NCI-H2227 treated with DMSO at 0.1 percent for 48 hours (cell line): ENCODE results near the gene TPO.

ENCODE experiments used
- DNase-seq: peaks from one replicate; lab custom pipeline; 2025; lab: John Stamatoyannopoulos, UW

The TPO gene

DNA sequence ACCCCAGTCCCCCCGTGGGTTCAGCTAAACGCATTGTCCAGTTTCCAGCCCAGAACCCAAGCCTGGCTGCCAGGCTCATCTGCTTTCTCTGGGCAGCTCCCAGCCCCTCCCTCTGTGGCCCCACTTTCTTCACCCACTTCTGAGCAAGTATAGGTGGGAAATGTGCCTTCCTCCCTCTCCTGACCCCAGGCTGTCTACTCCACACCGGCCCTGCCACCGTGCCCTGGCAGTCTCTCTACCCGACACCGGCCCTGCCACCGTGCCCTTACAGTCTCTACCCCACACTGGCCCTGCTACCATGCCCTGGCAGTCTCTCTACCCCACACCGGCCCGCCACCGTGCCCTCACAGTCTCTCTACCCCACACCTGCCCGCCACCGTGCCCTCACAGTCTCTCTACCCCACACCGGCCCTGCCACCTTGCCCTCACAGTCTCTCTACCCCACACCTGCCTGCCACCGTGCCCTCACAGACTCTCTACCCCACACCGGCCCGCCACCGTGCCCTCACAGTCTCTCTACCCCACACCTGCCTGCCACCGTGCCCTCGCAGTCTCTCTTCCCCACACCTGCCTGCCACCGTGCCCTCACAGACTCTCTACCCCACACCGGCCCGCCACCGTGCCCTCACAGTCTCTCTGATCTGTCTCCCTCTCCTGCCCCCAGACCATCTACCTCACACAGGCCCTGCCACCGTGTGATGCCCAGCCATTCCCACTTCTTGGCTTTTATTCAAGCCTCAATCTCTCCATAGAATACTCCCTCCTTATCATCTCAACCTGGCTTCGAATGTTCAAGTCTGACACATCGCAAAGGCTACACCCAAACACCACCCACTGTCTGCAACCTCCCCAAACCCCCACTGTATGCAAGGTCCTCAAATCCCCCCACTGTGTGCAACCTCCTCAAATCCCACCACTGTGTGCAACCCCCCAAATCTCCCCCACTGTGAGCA, 108.9 kb downstream of the TPO start:
- no peak for DNase-seq

GRCh38 chr2:1527153-1527992, 114.1 kb downstream of the TPO start:
- no peak for DNase-seq

DNA sequence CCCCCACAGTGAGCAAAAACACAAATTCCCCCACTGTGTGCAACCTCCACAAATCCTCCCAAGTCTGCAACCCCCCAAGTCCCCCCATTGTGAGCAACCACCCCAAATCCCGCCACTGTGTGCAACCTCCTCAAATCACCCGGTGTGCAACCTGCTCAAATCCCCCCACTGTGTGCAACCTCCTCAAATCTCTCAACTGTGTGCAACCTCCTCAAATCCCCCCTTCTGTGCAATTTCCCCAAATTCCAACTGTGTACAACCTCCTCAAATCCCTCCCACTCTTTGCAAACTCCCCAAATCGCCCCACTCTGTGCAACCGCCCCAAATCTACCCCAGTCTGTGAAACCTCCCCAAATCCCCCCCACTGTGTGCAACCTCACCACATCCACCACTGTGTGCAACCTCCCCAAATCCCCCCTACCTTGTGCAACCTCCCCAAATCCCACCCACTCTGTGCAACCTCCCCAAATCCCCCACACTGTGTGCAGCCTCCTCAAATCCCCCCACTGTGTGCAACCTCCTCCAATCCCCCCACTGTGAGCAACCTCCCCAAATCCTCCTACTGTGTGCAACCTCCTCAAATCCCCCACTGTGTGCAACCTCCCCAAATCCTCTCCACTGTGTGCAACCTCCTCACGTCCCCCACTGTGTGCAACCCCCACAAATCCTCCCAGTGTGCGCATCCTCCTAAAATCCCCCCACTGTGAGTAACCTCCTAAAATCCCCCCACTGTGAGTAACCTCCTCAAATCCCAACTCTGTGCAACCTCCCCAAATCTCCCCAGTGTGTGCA, 115.2 kb downstream of the TPO start:
- DNase-seq: no peak

- DNase-seq: no peak
These were observed 125.4 kb downstream of the TPO start for GRCh38 chr2:1538663-1539062.

DNA sequence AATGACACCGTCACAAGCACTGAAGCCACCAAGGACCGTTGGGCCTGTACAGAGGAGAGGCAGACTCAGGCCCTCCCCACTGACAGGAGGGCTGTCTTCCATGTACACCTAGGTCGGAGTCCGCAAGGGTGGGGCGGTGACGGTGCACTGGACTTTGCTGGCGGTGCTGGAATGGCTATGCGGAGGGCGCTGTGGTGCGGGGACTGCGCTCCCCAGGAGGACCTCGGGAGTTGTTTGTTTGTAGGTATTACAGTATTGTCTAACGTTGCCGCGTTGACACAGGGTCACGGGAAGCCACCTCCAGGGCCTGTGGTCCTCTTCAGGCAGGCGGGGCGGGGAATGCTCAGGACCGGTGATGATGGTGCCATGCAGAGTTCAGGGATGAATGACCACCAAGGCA, 126.2 kb downstream of the TPO start:
- no peak for DNase-seq

- no peak for DNase-seq
These were observed 126.7 kb downstream of the TPO start for GRCh38 chr2:1539973-1540372.

DNA sequence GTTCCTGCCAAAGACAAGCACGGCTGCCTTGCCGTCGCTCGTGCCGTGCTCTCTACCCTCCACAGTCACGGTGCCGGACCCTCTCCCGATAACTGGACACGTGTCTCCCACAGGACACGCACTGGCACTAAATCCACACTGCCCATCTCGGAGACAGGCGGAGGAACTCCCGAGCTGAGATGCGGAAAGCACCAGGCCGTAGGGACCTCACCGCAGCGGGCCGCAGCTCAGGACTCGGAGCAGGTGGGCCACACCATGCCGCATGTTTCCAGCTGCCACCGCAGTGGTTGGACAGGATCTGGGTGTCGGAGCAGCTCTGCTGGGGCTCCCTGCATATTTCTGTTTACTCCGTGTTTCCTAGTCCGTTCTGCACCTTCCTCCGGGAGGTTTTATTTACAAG, 127.2 kb downstream of the TPO start:
- DNase-seq: no peak

GRCh38 chr2:1541040-1541439, 127.8 kb downstream of the TPO start:
- no peak for DNase-seq

- DNase-seq: no peak
These were observed 128.7 kb downstream of the TPO start for GRCh38 chr2:1541819-1542475.

DNA sequence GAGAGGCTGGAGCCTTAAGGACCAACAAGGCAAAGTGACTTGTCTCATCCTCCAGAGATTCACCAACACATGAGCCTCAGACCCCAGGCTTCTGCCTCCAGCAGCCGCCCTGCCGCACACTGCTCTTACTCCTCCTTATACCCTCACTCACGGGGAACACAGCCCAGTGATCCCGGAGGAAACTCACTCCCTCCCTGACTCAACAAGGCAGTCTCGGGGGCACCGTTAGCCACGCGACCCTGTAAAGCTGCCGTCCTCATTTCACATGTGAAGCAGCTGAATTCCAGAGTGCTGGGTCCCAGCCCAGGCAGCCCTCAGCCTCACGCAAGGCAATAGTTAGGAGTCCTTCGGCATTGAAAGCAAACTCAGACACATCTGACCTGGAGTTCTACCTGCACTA, 129.7 kb downstream of the TPO start:
- DNase-seq: no peak

DNA sequence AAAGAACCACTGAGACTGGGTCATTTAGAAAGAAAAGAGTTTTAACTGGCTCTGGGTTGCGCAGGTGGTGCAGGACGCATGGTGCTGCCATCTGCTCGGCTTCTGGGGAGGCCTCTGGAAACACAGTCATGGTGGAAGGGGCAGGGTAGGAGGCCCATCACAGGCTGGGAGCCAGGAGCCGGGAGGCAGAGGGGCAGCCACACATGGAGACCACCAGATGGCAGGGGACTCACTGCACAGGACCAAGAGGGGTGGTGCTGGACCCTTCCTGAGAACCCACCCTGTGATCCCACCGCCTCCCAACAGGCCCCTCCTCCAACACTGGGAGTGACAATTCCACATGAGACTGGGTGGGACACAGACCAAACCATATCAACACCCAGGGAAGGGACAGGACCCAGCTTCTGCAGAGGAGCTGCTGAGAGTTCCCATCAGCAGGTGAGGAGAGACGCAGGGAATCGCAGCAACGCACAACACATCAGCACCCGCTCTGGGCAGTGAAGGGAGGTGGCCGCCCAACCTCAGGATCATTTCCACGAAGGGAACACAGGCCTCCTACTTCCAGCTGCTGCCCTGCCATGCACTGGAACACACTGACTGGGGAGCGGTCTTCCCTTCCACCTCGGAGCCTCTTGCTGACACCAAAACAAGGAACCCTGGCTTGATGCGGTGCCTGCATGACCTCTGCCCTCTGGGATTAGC, 130.7 kb downstream of the TPO start:
- no peak for DNase-seq

GRCh38 chr2:1544478-1545069, 131.3 kb downstream of the TPO start:
- no peak for DNase-seq

GRCh38 chr2:1546023-1546591, 132.8 kb downstream of the TPO start:
- peak; percentile 49 for DNase-seq

GRCh38 chr2:1546901-1547300, 133.6 kb downstream of the TPO start:
- no peak for DNase-seq

DNA sequence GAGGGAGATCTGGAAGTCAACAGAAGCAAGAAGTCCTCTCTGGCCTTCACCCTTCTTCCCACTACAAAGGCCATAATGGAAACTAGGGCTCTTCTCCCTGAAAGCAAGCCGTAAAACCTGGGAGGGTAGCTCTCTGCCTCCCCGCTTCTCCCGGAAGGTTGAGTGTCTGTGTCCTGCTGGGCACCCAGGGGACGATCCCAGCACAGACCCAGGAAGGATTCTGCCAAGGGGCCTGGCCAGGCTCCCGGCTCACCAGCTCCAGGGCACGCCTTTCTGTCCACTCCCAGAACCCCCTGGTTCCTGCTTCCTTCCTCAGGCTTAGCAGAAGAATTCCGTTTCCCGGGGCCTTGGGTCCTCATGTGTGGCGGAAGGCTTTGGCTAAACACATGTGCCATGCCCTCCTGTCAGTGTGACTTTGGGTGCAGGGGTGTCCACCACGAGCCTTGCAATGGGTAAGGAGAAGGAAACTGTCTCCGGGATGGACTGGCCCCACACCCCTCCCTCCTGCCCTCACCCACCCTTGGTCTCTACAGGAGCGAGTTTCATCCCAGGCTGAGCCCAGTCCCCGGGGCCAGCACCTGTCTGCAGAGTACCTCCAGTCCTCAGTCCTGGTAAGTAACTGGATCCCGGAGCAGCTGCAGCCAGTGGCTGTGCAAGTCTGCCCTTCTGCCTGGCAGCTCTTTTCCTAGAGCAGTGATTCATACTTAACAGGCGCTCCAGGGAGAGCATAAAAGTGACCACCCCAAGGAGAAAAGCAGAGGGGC, 135.8 kb downstream of the TPO start:
- DNase-seq: no peak

- DNase-seq: no peak
These were observed 136.8 kb downstream of the TPO start for GRCh38 chr2:1550076-1550475.

- DNase-seq: no peak
These were observed 137.5 kb downstream of the TPO start for GRCh38 chr2:1550658-1551316.

DNA sequence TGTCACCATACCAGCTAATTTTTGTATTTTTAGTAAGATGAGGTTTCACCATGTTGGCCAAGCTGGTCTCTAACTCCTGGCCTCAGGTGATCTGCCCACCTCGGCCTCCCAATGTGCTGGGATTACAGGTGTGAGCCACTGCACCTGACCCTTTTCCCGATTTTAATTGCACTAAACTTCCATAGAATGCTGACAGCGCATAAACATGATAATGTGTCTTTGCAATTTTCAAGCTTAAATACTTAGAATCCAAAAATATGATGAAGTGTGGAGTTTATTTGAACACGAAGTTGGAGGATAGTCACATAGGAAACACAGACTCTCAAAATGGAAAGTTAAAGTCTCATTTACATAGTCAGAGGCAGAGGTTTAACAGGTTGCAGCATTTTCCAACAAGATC, 138.6 kb downstream of the TPO start:
- no peak for DNase-seq

DNA sequence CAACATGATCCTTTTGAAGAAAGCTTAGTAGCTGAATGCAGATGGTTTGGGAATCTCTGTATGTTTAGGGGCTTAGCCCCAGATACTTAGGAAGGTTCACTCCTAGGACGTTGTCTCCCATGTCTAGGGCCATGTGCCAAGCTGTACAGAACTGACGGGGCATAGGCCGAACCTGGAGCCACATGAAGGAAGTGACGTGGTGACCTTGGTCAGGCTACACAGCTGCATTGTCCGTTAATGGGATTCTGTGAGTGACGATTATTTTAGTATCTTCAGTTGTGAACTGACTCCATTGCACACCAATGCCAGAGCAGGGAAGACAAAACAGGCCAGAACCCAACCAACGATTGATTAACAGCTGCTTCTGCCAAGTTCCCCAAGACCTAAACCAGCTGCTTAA, 139.3 kb downstream of the TPO start:
- DNase-seq: no peak
